Measurements from ENCODE around the gene OSCP1. TPM values are rescaled to one million over a fixed set of nuclear protein-coding genes. Genes with fewer than 3 reads are reported as not detected.

The OSCP1 gene
- total and polyA plus RNA-seq, 12 donors, result 2.1 to 9.6 (median 7.7) TPM

DNA sequence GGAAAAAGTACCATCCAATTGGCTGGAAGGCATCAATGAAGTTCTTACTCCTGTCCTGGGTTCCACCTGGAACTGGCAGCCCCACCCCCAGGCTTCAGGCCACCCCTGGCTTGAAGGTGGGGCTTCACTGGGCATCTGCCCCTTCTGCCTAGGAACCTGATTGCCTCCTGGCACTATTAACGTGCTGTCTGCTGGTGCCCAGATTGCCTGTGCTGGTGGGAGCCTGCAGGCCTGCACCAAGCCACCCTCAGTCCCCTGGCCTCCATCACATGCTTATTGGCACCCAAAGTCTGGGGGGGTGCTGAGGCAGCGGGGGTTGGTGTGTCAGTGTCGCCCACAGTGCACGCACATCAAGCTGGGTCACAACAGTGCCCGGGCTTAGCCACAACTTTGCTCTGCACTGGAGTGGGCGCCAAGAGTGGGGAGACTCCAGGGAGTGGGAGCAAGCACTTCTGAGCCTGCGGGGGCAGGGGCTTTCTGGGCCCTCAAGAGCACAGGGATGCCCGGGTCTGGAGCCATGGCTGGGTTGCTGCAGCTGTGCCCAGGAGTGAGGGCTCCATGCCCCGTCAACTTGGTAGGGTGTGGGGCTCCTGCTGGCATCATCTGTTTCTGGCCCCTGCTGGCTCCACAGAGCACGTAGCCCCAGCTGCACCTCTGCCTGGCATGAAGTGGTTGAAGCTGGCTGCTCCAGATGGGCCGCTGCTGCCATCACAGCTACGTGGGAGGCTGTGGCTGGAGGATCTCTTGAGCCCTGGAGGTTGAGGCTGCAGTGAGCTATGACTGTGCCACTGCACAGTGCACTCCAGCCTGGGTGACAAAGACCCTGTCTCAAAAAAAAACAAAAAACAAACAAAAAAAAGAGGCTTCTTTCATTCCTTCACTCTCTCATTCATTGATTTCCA is 48.4 kb downstream of the OSCP1 start:
- Histone ChIP-seq H3K27ac (peak overlapping the region in 6 of 10 donors; percentile 33 to 85 (median 48)), H3K27me3 (no peaks in the 10 kb centered on the region), H3K4me3 (peak overlapping the region in 8 of 10 donors; percentile 1 to 46 (median 32)), H3K9me3 (no peaks in the 10 kb centered on the region), H3K4me1 (peaks cover 0 to 23% (median 9%) of the 10 kb centered on the region in 9 donors), H3K36me3 (no peaks in the 10 kb centered on the region)
- DNase-seq (no peak), ATAC-seq (no peak)
- WGBS, 2 donors, result 90 to 92% methylated on average over 12 of the region's 12 CpGs
- intact Hi-C loops (cut with DNase I), result no loop called here
- TF ChIP-seq, protein P1, sequence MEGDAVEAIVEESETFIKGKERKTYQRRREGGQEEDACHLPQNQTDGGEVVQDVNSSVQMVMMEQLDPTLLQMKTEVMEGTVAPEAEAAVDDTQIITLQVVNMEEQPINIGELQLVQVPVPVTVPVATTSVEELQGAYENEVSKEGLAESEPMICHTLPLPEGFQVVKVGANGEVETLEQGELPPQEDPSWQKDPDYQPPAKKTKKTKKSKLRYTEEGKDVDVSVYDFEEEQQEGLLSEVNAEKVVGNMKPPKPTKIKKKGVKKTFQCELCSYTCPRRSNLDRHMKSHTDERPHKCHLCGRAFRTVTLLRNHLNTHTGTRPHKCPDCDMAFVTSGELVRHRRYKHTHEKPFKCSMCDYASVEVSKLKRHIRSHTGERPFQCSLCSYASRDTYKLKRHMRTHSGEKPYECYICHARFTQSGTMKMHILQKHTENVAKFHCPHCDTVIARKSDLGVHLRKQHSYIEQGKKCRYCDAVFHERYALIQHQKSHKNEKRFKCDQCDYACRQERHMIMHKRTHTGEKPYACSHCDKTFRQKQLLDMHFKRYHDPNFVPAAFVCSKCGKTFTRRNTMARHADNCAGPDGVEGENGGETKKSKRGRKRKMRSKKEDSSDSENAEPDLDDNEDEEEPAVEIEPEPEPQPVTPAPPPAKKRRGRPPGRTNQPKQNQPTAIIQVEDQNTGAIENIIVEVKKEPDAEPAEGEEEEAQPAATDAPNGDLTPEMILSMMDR (IDR thresholded peaks at IDR 0.05), result no peak

DNA sequence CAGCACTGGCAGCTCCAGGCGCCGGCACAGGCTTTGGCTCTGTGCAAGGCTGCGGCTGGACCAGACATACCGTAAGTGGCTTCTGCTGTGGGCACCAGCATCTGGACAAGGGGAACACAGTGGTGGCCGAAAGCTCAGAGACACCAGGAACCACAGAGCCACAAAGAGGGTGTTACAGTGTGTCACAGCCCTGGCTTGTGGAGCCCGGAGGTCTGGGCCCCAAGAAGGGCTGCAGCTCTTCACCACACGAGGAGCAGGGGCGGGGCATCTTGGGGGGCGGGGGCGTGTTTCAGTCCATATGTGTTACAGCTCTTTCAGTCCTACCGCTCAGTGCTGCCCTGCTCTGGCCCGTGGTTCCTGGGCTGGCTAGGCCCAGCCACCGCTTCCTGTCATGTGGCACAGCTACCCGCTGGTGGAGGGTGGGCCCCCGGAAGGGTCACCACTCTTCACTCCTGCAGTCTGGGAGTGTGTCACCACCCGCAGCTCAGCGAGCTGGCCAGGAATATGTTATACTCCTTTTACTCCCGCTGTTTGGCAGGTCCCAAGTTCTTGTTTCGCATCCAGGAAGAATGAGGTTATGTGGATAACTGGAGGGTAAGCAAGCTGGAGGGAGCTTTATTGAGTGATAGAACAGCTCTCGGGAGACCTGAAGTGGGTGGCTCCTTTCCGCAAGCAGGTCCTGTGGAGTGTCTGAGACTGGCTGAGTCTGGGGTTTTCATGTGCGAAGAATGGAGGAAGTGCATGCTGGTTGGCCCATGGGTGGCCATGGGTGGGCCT is 49.2 kb downstream of the OSCP1 start:
- WGBS, 2 donors, result 79 to 80% methylated on average over 22 of the region's 22 CpGs
- Histone ChIP-seq H3K4me3 (peak overlapping the region in 8 of 10 donors; percentile 1 to 46 (median 32)), H3K4me1 (peaks cover 5 to 32% (median 15%) of the 10 kb centered on the region in 9 donors), H3K27me3 (no peaks in the 10 kb centered on the region), H3K36me3 (no peaks in the 10 kb centered on the region), H3K9me3 (no peaks in the 10 kb centered on the region), H3K27ac (peak overlapping the region in 6 of 10 donors; percentile 33 to 85 (median 48))
- intact Hi-C loops (cut with DNase I), result no loop called here
- TF ChIP-seq, protein P1 (IDR thresholded peaks at IDR 0.05), result peak in 1 of 9 donors; percentile 5
- DNase-seq (peak; percentile 60 to 65), ATAC-seq (peak; percentile 36 to 70 (median 53))

DNA sequence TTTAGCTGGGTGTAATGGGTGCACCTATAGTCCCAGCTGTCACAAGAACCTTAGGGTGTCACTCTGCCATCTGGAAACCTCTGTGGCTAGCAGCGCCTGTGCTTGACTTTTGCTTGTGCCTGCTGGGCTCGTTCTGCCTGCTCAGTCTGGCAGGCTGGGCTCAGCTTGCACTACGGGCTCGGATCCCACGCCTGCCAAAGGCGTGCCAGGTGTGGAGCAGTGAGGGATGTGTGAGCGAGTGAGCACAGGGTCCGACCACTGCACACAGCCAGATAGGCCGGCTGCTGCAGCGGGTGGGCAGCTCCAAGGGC is 49.8 kb downstream of the OSCP1 start:
- DNase-seq (no peak), ATAC-seq (no peak)
- Histone ChIP-seq H3K4me1 (peaks cover 5 to 36% (median 15%) of the 10 kb centered on the region in 9 donors), H3K9me3 (no peaks in the 10 kb centered on the region), H3K27me3 (no peaks in the 10 kb centered on the region), H3K4me3 (peak overlapping the region in 1 of 10 donors; percentile 46), H3K27ac (peak overlapping the region in 3 of 10 donors; percentile 34 to 85 (median 53)), H3K36me3 (no peaks in the 10 kb centered on the region)
- intact Hi-C loops (cut with DNase I), result no loop called here
- TF ChIP-seq, protein P1 (IDR thresholded peaks at IDR 0.05), result no peak
- WGBS, 2 donors, result 95% methylated on average over 10 of the region's 10 CpGs

DNA sequence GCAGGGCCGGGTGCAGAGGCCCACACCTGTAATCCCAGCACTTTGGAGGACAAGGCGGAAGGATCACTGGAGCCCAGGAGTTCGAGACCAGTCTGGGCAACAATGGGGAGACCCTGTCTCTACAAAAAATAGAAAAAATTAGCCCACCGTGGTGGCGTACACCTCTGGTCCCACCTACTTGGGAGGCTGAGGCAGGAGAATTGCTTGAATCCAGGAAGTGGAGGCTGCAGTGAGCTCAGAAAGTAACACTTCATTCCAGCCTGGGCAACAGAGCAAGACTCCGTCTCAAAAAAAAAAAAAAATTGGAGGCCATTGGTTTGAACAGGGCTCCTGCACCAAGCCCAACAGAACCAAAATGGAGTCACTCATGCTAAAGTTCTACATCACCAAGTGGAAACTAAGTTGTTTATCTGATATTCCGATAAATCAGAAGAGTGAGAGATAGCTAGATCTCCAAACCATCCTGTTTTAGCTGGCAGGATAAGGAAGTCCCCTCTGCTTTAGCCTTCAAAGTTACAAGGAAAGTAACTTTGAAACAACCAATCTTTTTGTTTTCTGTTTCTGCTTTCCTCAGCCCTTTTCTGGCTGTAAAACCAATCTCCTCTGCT is 51.8 kb downstream of the OSCP1 start:
- Histone ChIP-seq H3K27ac (peak overlapping the region in 7 of 10 donors; percentile 84 to 97 (median 91)), H3K4me3 (peak overlapping the region in 5 of 10 donors; percentile 74 to 98 (median 87)), H3K27me3 (no peaks in the 10 kb centered on the region), H3K4me1 (peaks cover 5 to 45% (median 18%) of the 10 kb centered on the region in 9 donors), H3K36me3 (peaks cover 0 to 11% (median 6%) of the 10 kb centered on the region in 9 donors), H3K9me3 (no peaks in the 10 kb centered on the region)
- 81 to 86% methylated on average over 7 of the region's 7 CpGs for WGBS, 2 donors
- ATAC-seq, result no peak
- DNase-seq, result no peak
- TF ChIP-seq, protein P1 (IDR thresholded peaks at IDR 0.05), result no peak
- intact Hi-C loops (cut with DNase I), result loop anchor here in 1 of 10 donors (1.0 kb wide), 1 partner anchor 48 kb away; no protein-coding TSS in a partner anchor
